K562 (cell line): Measurements from ENCODE around the gene HOXD9. TPM values are rescaled to one million over a fixed set of nuclear protein-coding genes. Genes with fewer than 3 reads are reported as not detected.

Experiments used
- ATAC-seq: fragments of 200-7000 bp; cut with Tn5 transposase; 3 replicates; pipeline ENCODE4 v1.9.1; 2020; ENCODE audit warnings: moderate library complexity
- BruUV-seq: library from RNA; stranded (reverse); fragments of 400-500 nt; replicated peaks from 2 replicates; lab custom pipeline; 2021; lab: Mats Ljungman, UMichigan
- CTCF ChIA-PET: fragments of 300-600 bp; formaldehyde crosslinking; extraction: SDS; loops from one replicate; lab custom pipeline; 2021; ENCODE audit warnings: low intra/inter-chr PET ratio; lab: Yijun Ruan, JAX
- POLR2A ChIA-PET: fragments of 300-600, 350-650 bp; sonication (Branson Sonifier 250); formaldehyde crosslinking; extraction: SDS; loops from one replicate; lab custom pipeline; 2021; ENCODE audit warnings: antibody characterized with exemption, inconsistent platforms; lab: Yijun Ruan, JAX
- DNase-seq, 4 experiments: peaks; one replicate each; pipeline versions ENCODE4 v3.0.0 to v3.0.0-alpha.2; 2011 to 2018; ENCODE audit warnings: low spot score in 3 of 4, mixed read lengths in 3 of 4; ENCODE audit errors: extremely low read depth in 1 of 4
- FAIRE-seq: peaks from 2 replicates; lab custom pipeline; 2011; peaks lifted over from hg19 to GRCh38; lab: Jason Lieb, UNC
- H2AFZ ChIP-seq: 2 replicates; pipeline ENCODE4 v1.6.0; 2011; ENCODE audit warnings: low read depth, low read length, control low read depth, inconsistent platforms
- H3K27ac ChIP-seq: fragments of 200-600 bp; 3 replicates; pipeline ENCODE4 v1.8.0; 2011; ENCODE audit warnings: low read depth, mild to moderate bottlenecking, control low read depth, inconsistent platforms, low read length, moderate library complexity, mixed read lengths; ENCODE audit errors: extremely low read depth
- H3K27me3 ChIP-seq, 2 experiments: fragments of 300-600 bp in 1 of 2; 2 replicates in 1 of 2; 3 replicates in 1 of 2; pipeline versions ENCODE4 v1.6.0 to v1.8.0; 2011; ENCODE audit warnings: inconsistent platforms in 2 of 2, low read length in 2 of 2, mild to moderate bottlenecking in 1 of 2, mixed read lengths in 1 of 2, moderate library complexity in 1 of 2; ENCODE audit not compliant: control insufficient read depth in 2 of 2, insufficient read depth in 2 of 2
- H3K36me3 ChIP-seq: fragments of 300-600 bp; 3 replicates; pipeline ENCODE4 v1.8.0; 2011; ENCODE audit warnings: mild to moderate bottlenecking, low read length, inconsistent platforms; ENCODE audit not compliant: control insufficient read depth, insufficient read depth
- H3K4me1 ChIP-seq, 2 experiments: fragments of 200-600 bp in 1 of 2; replicated peaks in 1 of 2; 2 replicates in 1 of 2; 3 replicates in 1 of 2; pipeline versions ENCODE4 v1.5.1 to v1.8.0; 2011; ENCODE audit warnings: inconsistent platforms in 2 of 2, low read length in 2 of 2, mild to moderate bottlenecking in 1 of 2, mixed read lengths in 1 of 2, moderate library complexity in 1 of 2; ENCODE audit not compliant: control insufficient read depth in 2 of 2, insufficient read depth in 2 of 2
- H3K4me2 ChIP-seq: 2 replicates; pipeline ENCODE4 v1.6.1; 2011; ENCODE audit warnings: low read length, control low read depth, inconsistent platforms, mixed read lengths; ENCODE audit not compliant: insufficient read depth
- H3K4me3 ChIP-seq: fragments of 200-600 bp; sonication (generic), shearing (Covaris generic); 2 replicates; pipeline ENCODE4 v1.5.1; 2016; ENCODE audit warnings: control low read depth, inconsistent platforms
- H3K79me2 ChIP-seq: fragments of 200-600 bp; 3 replicates; pipeline ENCODE4 v1.8.0; 2011; ENCODE audit warnings: low read length, inconsistent platforms; ENCODE audit not compliant: control insufficient read depth, insufficient read depth
- H3K9ac ChIP-seq, 2 experiments: 2 replicates each; pipeline versions ENCODE4 v1.6.0 to v1.6.1; 2011; ENCODE audit warnings: low read depth in 2 of 2, low read length in 2 of 2, control low read depth in 1 of 2, inconsistent platforms in 1 of 2, mild to moderate bottlenecking in 1 of 2, mixed read lengths in 1 of 2; ENCODE audit not compliant: insufficient read depth in 1 of 2
- H3K9me1 ChIP-seq: one replicate; pipeline ENCODE4 v1.6.0; 2011; ENCODE audit warnings: inconsistent platforms, mild to moderate bottlenecking, low read length, moderate library complexity; ENCODE audit not compliant: control insufficient read depth, insufficient read depth
- H3K9me3 ChIP-seq: replicated peaks from 2 replicates; pipeline ENCODE4 v1.5.1; 2011; ENCODE audit warnings: low read depth, low read length, inconsistent platforms; ENCODE audit not compliant: control insufficient read depth, insufficient read depth
- H4K20me1 ChIP-seq: replicated peaks from 2 replicates; pipeline ENCODE4 v1.6.1; 2011; ENCODE audit warnings: low read length, inconsistent platforms, mixed read lengths; ENCODE audit not compliant: control insufficient read depth, insufficient read depth
- CEBPB ChIP-seq: fragments of 450-650 bp; IDR thresholded peaks from 2 replicates; pipeline ENCODE4 v1.6.1; 2016; ENCODE audit warnings: missing genetic modification characterization, missing compliant biosample characterization
- CHD4 ChIP-seq: fragments of 200-600 bp; sonication (generic); IDR thresholded peaks from 3 replicates; pipeline ENCODE4 v1.6.1; 2012; ENCODE audit warnings: low read depth, mild to moderate bottlenecking, mixed read lengths, low read length, inconsistent platforms; ENCODE audit not compliant: insufficient read depth, insufficient replicate concordance, poor library complexity, severe bottlenecking
- RBFOX2 ChIP-seq: fragments of 200-400 bp; formaldehyde crosslinking; IDR thresholded peaks from 2 replicates; pipeline ENCODE4 v1.6.1; 2017; ENCODE audit warnings: low read depth, mild to moderate bottlenecking, low read length, moderate library complexity
- TFAM ChIP-seq: fragments of 250-450 bp; sonication (Bioruptor Pico); conservative IDR thresholded peaks from 2 replicates; pipeline ENCODE4 v1.5.0; 2021; ENCODE audit warnings: mild to moderate bottlenecking, moderate library complexity
- TSC22D4 ChIP-seq: fragments of 450-650 bp; IDR thresholded peaks from 2 replicates; pipeline ENCODE4 v1.6.1; 2016; ENCODE audit warnings: missing genetic modification characterization, missing biosample characterization, control low read depth
- YBX1 ChIP-seq: fragments of 450-650 bp; IDR thresholded peaks from 2 replicates; pipeline ENCODE4 v1.7.1; 2016; ENCODE audit warnings: mild to moderate bottlenecking
- WGBS: fragments of 100-300 bp; shearing (Covaris generic); methylation state at CpG from one replicate; pipeline ENCODE4 v1.1.6; 2016; ENCODE audit warnings: low coverage, mixed read lengths; ENCODE audit not compliant: insufficient coverage; ENCODE audit errors: missing lambda C conversion rate; 5-methylcytosine and 5-hydroxymethylcytosine counted together
- in situ Hi-C: fragments of 300-500 bp; cut with MboI; formaldehyde crosslinking; loops from 4 replicates; pipeline ENCODE4 v1.15.0; 2018; ENCODE audit warnings: inconsistent platforms, mixed read lengths
- intact Hi-C: fragments of 100-400 bp; cut with micrococcal nuclease; formaldehyde crosslinking; loops from 2 replicates; pipeline ENCODE4 v1.14.2; 2022
- polyA plus RNA-seq, 8 experiments: library from polyadenylated mRNA; depleted of rRNA in 4 of 8; stranded (reverse) in 5 of 8; unstranded in 3 of 8; fragments of >200 nt; fragmentation: Nextera tagmentation in 2 of 8; fragmentation: Illumina TruSeq in 1 of 8; extraction: Ambion mirVana in 2 of 8; extraction: Trizol in 1 of 8; gene quantifications; 2 replicates each; pipeline versions ENCODE4 v1.2.1 to v1.2.3, GENCODE V29; 2011 to 2014; ENCODE audit warnings: inconsistent platforms in 1 of 8, missing spikeins in 1 of 8
- total RNA-seq, 7 experiments: library from RNA; depleted of rRNA in 6 of 7; stranded (reverse); fragments of >200 nt in 6 of 7; fragmentation: Illumina TruSeq in 2 of 7; extraction: Trizol in 2 of 7; gene quantifications; 2 replicates each; pipeline versions ENCODE4 v1.2.1 to v1.2.3, GENCODE V29; 2011 to 2021; ENCODE audit warnings: low replicate concordance in 1 of 7
- TF ChIP-seq, protein P1 (sequence below): sonication (generic); formaldehyde crosslinking; IDR thresholded peaks from 2 replicates; pipeline ENCODE4 v1.8.0; 2022; ENCODE audit warnings: mild to moderate bottlenecking, missing genetic modification reagents

Gene HOXD9
- total and polyA plus RNA-seq, 9 of the 15 experiments (the other 6 are each of a cell fraction or from before 2014, with no cell fraction given), result not detected

GRCh38 chr2:176138526-176138922, 16.0 kb downstream of the HOXD9 start:
- WGBS, result 16% methylated on average over 14 of the region's 14 CpGs
- no peak for TF ChIP-seq TFAM
- TF ChIP-seq CEBPB (tag), result no peak
- no peak for TF ChIP-seq RBFOX2
- TF ChIP-seq, protein P1, sequence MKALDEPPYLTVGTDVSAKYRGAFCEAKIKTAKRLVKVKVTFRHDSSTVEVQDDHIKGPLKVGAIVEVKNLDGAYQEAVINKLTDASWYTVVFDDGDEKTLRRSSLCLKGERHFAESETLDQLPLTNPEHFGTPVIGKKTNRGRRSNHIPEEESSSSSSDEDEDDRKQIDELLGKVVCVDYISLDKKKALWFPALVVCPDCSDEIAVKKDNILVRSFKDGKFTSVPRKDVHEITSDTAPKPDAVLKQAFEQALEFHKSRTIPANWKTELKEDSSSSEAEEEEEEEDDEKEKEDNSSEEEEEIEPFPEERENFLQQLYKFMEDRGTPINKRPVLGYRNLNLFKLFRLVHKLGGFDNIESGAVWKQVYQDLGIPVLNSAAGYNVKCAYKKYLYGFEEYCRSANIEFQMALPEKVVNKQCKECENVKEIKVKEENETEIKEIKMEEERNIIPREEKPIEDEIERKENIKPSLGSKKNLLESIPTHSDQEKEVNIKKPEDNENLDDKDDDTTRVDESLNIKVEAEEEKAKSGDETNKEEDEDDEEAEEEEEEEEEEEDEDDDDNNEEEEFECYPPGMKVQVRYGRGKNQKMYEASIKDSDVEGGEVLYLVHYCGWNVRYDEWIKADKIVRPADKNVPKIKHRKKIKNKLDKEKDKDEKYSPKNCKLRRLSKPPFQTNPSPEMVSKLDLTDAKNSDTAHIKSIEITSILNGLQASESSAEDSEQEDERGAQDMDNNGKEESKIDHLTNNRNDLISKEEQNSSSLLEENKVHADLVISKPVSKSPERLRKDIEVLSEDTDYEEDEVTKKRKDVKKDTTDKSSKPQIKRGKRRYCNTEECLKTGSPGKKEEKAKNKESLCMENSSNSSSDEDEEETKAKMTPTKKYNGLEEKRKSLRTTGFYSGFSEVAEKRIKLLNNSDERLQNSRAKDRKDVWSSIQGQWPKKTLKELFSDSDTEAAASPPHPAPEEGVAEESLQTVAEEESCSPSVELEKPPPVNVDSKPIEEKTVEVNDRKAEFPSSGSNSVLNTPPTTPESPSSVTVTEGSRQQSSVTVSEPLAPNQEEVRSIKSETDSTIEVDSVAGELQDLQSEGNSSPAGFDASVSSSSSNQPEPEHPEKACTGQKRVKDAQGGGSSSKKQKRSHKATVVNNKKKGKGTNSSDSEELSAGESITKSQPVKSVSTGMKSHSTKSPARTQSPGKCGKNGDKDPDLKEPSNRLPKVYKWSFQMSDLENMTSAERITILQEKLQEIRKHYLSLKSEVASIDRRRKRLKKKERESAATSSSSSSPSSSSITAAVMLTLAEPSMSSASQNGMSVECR (CRISPR knock-in tag), result no peak
- no peak for TF ChIP-seq TSC22D4
- TF ChIP-seq YBX1, result no peak
- no peak for TF ChIP-seq CHD4
- TF ChIP-seq, all 486 proteins: peak for 0
- H3K27me3 ChIP-seq, result peaks cover 29 to 54% of the 10 kb centered on the region in 2 experiments; a peak in 4 of 5 replicates
- no TSS peak for BruUV-seq
- DNase-seq (no peak), ATAC-seq (no peak), FAIRE-seq (no peak)
- no peak overlapping the region for H2AFZ ChIP-seq
- ChIA-PET CTCF (interaction anchor here (0.7 kb wide), 1 partner anchor 500 kb away, joined by 7 read pairs; no protein-coding TSS in a partner anchor), POLR2A (interaction anchor here (1.9 kb wide), 1 partner anchor 317 kb away, joined by 7 read pairs; no protein-coding TSS in a partner anchor)
- H3K4me1 ChIP-seq, result peaks cover 0 to 15% of the 10 kb centered on the region in 2 experiments; a peak in 2 of 5 replicates
- H4K20me1 ChIP-seq, result no peaks in the 10 kb centered on the region
- H3K79me2 ChIP-seq, result no peaks in the 10 kb centered on the region
- no peak overlapping the region for H3K4me3 ChIP-seq
- no peak overlapping the region for H3K9ac ChIP-seq
- no peak overlapping the region for H3K4me2 ChIP-seq
- intact Hi-C loops, result no loop called here
- H3K27ac ChIP-seq, result no peak overlapping the region
- in situ Hi-C loops, result loop anchor here (25.0 kb wide), 2 partner anchors 674 to 1624 kb away; no protein-coding TSS in a partner anchor
- H3K36me3 ChIP-seq, result no peaks in the 10 kb centered on the region
- no peaks in the 10 kb centered on the region; the same call in 1 of the 2 replicates for H3K9me3 ChIP-seq
- no peaks in the 10 kb centered on the region for H3K9me1 ChIP-seq
